Measurements from ENCODE around the gene SLC22A23.

- TF ChIP-seq POLR2A (IDR thresholded peaks at IDR 0.05), result no peak
- TF ChIP-seq CTCF (IDR thresholded peaks at IDR 0.05), result no peak
Observed at GRCh38 chr6:3324262-3324942, 132.4 kb downstream of the SLC22A23 start.

Data from stomach (tissue), 4 donors.